GM12864 (cell line): ENCODE results near the gene PLAGL1.

ENCODE experiments used
- DNase-seq: peaks from one replicate; pipeline ENCODE4 v3.0.0-alpha.2; 2011; ENCODE audit warnings: low read depth
- H3K4me3 ChIP-seq: 2 replicates; pipeline ENCODE4 v1.5.1; 2011; ENCODE audit warnings: mild to moderate bottlenecking, low read depth, low read length, control low read depth
- CTCF ChIP-seq: IDR thresholded peaks from 2 replicates; pipeline ENCODE4 v1.5.1; 2011; ENCODE audit warnings: low read depth, mild to moderate bottlenecking, moderate library complexity, low read length, control low read depth, inconsistent platforms; ENCODE audit errors: missing control alignments

PLAGL1 gene

DNA sequence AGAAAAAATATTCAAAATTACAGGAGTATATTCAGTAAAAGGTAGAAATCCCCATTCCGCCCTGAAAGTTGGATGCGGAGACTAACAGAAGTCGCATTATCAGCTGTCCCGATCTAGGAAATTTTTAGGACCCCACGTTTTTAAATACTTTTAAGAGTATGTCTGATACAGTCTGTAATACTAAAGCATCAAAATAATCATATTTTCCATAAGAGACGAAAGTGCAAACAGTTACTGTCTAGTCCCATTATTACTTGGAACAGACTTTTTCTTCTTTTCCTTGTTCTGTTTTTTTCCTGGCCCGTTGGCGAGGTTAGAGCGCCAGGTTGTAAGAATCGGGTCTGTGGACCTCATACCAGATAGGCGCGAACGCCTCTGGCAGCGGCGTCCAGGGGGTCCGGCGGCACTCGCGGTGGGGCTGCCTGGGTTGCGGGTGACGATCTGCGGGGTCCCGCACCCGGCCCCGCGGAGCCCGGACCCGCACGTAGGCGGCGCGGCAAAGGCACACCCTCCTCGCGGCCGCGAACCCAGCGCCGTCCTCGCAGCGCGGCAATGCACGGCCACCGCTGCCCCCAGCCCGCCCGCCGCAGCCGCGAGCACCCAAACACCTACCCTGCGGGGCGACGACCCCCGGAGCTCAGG, 460 bp downstream of the PLAGL1 start:
- TF ChIP-seq CTCF: no peak
- peak overlapping the region; percentile 40 for H3K4me3 ChIP-seq
- no peak for DNase-seq

- TF ChIP-seq CTCF: no peak
- H3K4me3 ChIP-seq: no peak overlapping the region
- DNase-seq: no peak
These were observed 1.2 kb downstream of the PLAGL1 start for GRCh38 chr6:144006736-144007477.

GRCh38 chr6:143999406-143999805, 8.7 kb downstream of the PLAGL1 start:
- no peak for TF ChIP-seq CTCF
- no peak for DNase-seq
- H3K4me3 ChIP-seq: no peak overlapping the region

DNA sequence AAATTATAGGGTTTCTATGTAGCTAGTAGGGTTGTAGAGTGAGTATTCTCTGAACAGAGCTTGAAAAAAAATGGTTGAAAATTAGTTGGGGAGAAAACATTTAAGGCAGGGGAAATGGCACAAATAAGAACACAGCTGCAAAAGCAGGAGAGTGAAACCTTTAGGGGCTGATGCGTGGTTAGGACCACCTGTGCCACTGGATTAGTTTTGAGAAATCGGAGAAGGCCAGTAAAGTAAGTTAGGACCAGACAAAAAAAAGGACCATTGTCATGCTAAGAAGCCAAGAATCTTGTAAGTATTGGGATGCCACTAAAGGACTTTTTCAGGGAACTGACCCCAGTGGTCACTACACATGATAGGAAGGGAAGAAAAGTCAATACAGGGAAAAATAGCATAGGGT, 9.4 kb downstream of the PLAGL1 start:
- no peak for DNase-seq
- H3K4me3 ChIP-seq: no peak overlapping the region
- TF ChIP-seq CTCF: no peak

DNA sequence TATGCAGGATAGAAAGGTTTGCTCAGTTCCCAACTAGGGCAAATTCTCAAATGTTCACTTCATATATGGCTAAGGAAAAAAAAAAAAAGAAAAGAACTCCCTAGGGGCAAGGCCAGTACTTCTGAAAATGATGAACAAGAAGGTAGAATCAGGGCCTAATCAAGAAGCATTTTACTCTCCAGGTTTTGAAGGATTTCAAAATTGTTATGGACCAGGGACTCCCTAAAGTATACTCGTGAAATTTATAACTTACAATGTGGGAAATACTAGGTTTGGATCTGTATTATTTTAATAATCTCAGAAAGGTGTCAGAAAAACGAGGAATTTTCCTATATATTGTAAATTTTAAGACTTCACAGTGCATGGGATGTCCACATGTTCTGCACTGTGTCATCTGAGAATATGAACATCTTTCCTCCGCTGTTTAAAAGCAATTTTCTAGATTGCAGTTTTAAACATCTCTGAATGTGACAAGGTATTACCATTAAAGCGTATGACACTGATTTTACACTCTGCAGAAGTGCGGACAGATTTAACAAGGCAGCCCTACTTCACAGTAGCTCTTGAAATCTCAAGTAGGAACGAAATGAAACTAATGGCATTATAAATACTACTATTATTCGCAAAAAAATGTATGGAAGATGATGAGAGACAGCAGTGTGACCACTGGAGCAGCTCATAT, 14.0 kb downstream of the PLAGL1 start:
- no peak overlapping the region for H3K4me3 ChIP-seq
- no peak for DNase-seq
- no peak for TF ChIP-seq CTCF

DNA sequence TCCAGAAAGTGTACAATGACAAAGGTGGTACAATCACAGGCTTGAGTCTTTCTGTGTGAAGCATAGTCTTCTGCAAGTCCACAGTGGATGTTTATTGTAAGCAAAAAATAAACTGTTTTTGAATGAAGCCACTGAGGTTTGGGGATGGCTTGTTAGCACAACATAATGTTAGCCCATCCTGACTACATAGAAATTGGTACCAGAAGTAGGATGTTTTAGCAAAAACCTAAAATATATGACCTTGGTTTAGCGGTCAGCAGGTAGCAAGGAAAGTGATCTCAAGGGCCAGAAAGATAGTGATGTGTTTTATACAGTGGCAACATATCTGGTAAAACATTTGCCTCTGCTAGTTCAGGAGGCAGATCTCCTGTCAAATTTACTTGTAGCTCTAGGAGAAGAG, 15.8 kb downstream of the PLAGL1 start:
- DNase-seq: no peak
- no peak overlapping the region for H3K4me3 ChIP-seq
- TF ChIP-seq CTCF: no peak
